Liver (tissue), 9 donors: ENCODE data around the gene CCDC60. TPM values are rescaled to one million over a fixed set of nuclear protein-coding genes. Genes with fewer than 3 reads are reported as not detected.

Experiments used
- DNase-seq: peaks from one replicate; pipeline ENCODE4 v3.0.0-alpha.2; 2017; ENCODE audit warnings: low spot score
- H3K27ac ChIP-seq, 2 donors: one replicate each; pipeline ENCODE4 v1.7.0; 2013; ENCODE audit warnings: inconsistent platforms in 2 of 2, low read length in 2 of 2, control low read depth in 1 of 2, low read depth in 1 of 2, mild to moderate bottlenecking in 1 of 2
- H3K27me3 ChIP-seq, 4 donors: one replicate each; pipeline versions ENCODE4 v1.6.1 to v1.7.0; 2013; ENCODE audit warnings: low read length in 3 of 4, inconsistent platforms in 1 of 4, mild to moderate bottlenecking in 1 of 4, moderate library complexity in 1 of 4; ENCODE audit not compliant: control insufficient read depth in 4 of 4, insufficient read depth in 4 of 4
- H3K36me3 ChIP-seq, 4 donors: one replicate each; pipeline versions ENCODE4 v1.6.1 to v1.7.0; 2013; ENCODE audit warnings: low read length in 3 of 4, mild to moderate bottlenecking in 3 of 4, low read depth in 1 of 4, moderate library complexity in 1 of 4; ENCODE audit not compliant: control insufficient read depth in 4 of 4, insufficient read depth in 3 of 4
- H3K4me1 ChIP-seq, 4 donors: one replicate each; pipeline versions ENCODE4 v1.6.1 to v1.7.0; 2013; ENCODE audit warnings: low read length in 3 of 4, mild to moderate bottlenecking in 3 of 4, moderate library complexity in 1 of 4; ENCODE audit not compliant: control insufficient read depth in 4 of 4, insufficient read depth in 4 of 4
- H3K4me3 ChIP-seq, 3 donors: one replicate each; pipeline versions ENCODE4 v1.6.1 to v1.7.0; 2013; ENCODE audit warnings: low read length in 3 of 3, control low read depth in 1 of 3, low read depth in 1 of 3, mild to moderate bottlenecking in 1 of 3
- H3K9ac ChIP-seq, 2 donors: one replicate each; pipeline ENCODE4 v1.7.0; 2013; ENCODE audit warnings: low read length in 2 of 2, mild to moderate bottlenecking in 2 of 2, moderate library complexity in 2 of 2, control low read depth in 1 of 2, low read depth in 1 of 2
- H3K9me3 ChIP-seq, 4 donors: one replicate each; pipeline versions ENCODE4 v1.6.1 to v1.7.0; 2013; ENCODE audit warnings: low read length in 3 of 4; ENCODE audit not compliant: control insufficient read depth in 4 of 4
- ATF3 ChIP-seq: IDR thresholded peaks from 2 replicates; pipeline ENCODE4 v1.6.1; 2016; ENCODE audit warnings: antibody characterized with exemption
- FOXA2 ChIP-seq: IDR thresholded peaks from 2 replicates; pipeline ENCODE4 v1.6.1; 2016; ENCODE audit warnings: antibody characterized with exemption
- HNF4A ChIP-seq, 2 donors: conservative IDR thresholded peaks; 2 replicates each; pipeline ENCODE4 v1.6.1; 2016; ENCODE audit warnings: antibody characterized with exemption in 2 of 2, mild to moderate bottlenecking in 2 of 2
- JUND ChIP-seq, 2 donors: IDR thresholded peaks; 2 replicates each; pipeline ENCODE4 v1.6.1; 2016; ENCODE audit warnings: antibody characterized with exemption in 2 of 2
- MAX ChIP-seq: IDR thresholded peaks from 2 replicates; pipeline ENCODE4 v1.6.1; 2016; ENCODE audit warnings: antibody characterized with exemption
- NR2F2 ChIP-seq: IDR thresholded peaks from 2 replicates; pipeline ENCODE4 v1.6.1; 2016; ENCODE audit warnings: antibody characterized with exemption
- RAD21 ChIP-seq, 2 donors: IDR thresholded peaks; 2 replicates each; pipeline ENCODE4 v1.6.1; 2016; ENCODE audit warnings: antibody characterized with exemption in 2 of 2, mild to moderate bottlenecking in 2 of 2
- RXRA ChIP-seq, 2 donors: IDR thresholded peaks; 2 replicates each; pipeline ENCODE4 v1.6.1; 2017 to 2018; ENCODE audit warnings: antibody characterized with exemption in 2 of 2, mild to moderate bottlenecking in 1 of 2
- TAF1 ChIP-seq: conservative IDR thresholded peaks from 2 replicates; pipeline ENCODE4 v1.6.1; 2016; ENCODE audit warnings: antibody characterized with exemption, mild to moderate bottlenecking
- ZBTB33 ChIP-seq: IDR thresholded peaks from 2 replicates; pipeline ENCODE4 v1.6.1; 2016; ENCODE audit warnings: antibody characterized with exemption
- WGBS: extraction: QIAGEN DNeasy Blood & Tissue Kit; methylation state at CpG from one replicate; pipeline ENCODE4 v1.1.7; 2013; 5-methylcytosine and 5-hydroxymethylcytosine counted together
- polyA plus RNA-seq, 2 donors: library from polyadenylated mRNA; stranded (reverse) in 1 of 2; unstranded in 1 of 2; fragments of 200-250 nt in 1 of 2; fragments of >200 nt in 1 of 2; fragmentation: Nextera tagmentation in 1 of 2; extraction: Ambion mirVana in 1 of 2; gene quantifications; one replicate each; pipeline versions ENCODE4 v1.2.1 to v1.2.3, GENCODE V29; 2013 to 2015
- total RNA-seq, 2 donors: library from RNA; depleted of rRNA; stranded (reverse); fragments of >200 nt; gene quantifications; one replicate each; pipeline ENCODE4 v1.2.3, GENCODE V29; 2014
- TF ChIP-seq, protein P1 (sequence below): fragments of 150-350 bp; IDR thresholded peaks from 2 replicates; pipeline ENCODE4 v1.5.1; 2017; ENCODE audit warnings: improper control_type of control experiment, low read depth, low read length; ENCODE audit not compliant: missing input control
- TF ChIP-seq, protein P2 (sequence below): IDR thresholded peaks from 2 replicates; pipeline ENCODE4 v1.6.1; 2016; ENCODE audit warnings: antibody characterized with exemption, mild to moderate bottlenecking
- donor health status: healthy.
- donor health status: healthy.
- donor health status: healthy.
- donor health status: healthy.
- donor health status: healthy.

The CCDC60 gene, protein sequence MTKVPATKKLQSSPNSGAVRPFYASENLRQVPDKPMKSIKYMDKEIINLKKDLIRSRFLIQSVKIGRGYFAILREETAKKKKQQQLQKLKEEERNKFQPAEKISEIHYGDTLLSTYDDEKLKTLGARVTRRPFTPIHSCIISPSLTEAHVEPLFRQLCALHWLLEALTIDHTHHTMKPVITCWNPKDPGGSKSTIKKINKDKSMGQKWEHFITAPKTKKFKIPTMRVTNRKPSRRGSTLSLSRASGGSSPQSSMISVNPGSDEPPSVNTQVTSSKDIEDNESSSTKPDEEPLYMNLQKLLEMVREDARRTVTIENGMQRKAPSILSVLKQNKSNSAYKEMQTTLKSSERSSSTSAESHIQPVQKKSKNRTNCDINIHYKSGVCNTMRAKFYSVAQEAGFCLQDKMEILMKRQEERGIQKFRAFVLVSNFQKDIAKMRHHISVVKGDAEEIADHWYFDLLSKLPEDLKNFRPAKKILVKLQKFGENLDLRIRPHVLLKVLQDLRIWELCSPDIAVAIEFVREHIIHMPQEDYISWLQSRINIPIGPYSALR
- not detected for total RNA-seq
- polyA plus RNA-seq: not detected

DNA sequence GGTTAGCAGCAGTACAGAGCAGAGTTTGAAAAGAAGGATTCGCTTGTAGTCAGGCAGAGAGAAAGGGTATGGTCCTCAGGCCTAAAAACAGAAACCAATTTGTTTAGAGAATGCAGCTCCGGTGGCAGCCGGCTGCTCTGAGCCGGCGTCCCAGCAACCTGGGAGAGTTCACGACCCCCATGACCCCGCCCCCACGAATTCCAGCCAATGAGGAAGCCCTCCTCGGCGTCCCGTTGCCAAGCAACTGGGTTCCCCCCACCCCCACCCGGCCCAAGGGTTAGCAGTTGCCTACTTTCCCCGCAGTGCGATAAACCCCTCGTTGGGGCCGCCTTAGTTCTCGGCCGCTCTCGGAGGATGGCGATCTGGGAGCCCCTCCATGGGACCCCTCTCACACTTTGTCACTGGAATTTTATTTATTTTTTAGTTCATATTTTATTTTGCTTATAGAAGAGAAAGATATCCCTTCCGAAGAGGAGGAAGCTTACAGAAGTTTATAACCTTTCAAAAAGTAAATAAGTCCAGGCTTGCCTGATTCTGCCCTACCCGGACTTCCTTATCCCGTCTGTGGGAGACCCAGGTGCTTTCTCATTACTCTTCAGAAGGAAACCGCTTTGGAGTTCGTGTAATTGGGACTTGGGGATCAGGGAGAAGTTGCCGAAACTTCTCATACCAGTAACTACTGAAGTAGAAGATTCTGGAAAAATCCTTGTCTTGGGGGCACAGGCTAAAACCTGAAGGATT is at the start of gene CCDC60:
Gene CCDC60 (plus strand): TSS at position 300 of the 741 bp plus-strand sequence. CDS start 448 bp downstream, outside the sequence.
- 17% methylated on average over 26 of the region's 26 CpGs for WGBS
- no peak within 1 kb of the TSS for H3K4me3 ChIP-seq

More for the DNA sequence above, at the start of gene CCDC60:
- H3K9ac ChIP-seq: no peak within 1 kb of the TSS
- H3K27me3 ChIP-seq: peaks cover 0 to 14% (median 3%) of the 10 kb centered on the region in 4 donors
- H3K9me3 ChIP-seq: no peaks in the 10 kb centered on the region
- peak; percentile 35 for DNase-seq
- no peaks in the 10 kb centered on the region for H3K4me1 ChIP-seq
- H3K36me3 ChIP-seq: no peaks in the 10 kb centered on the region
- TF ChIP-seq ZBTB33 (no peak), RXRA (IDR thresholded peaks at IDR 0.05) (no peak), ATF3 (no peak), HNF4A (conservative IDR thresholded peaks at IDR 0.05) (no peak), NR2F2 (no peak), RAD21 (IDR thresholded peaks at IDR 0.05) (no peak), JUND (IDR thresholded peaks at IDR 0.05) (no peak), TAF1 (no peak), FOXA2 (no peak), MAX (no peak)
- TF ChIP-seq, protein P1, sequence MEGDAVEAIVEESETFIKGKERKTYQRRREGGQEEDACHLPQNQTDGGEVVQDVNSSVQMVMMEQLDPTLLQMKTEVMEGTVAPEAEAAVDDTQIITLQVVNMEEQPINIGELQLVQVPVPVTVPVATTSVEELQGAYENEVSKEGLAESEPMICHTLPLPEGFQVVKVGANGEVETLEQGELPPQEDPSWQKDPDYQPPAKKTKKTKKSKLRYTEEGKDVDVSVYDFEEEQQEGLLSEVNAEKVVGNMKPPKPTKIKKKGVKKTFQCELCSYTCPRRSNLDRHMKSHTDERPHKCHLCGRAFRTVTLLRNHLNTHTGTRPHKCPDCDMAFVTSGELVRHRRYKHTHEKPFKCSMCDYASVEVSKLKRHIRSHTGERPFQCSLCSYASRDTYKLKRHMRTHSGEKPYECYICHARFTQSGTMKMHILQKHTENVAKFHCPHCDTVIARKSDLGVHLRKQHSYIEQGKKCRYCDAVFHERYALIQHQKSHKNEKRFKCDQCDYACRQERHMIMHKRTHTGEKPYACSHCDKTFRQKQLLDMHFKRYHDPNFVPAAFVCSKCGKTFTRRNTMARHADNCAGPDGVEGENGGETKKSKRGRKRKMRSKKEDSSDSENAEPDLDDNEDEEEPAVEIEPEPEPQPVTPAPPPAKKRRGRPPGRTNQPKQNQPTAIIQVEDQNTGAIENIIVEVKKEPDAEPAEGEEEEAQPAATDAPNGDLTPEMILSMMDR: no peak
- TF ChIP-seq, protein P2, sequence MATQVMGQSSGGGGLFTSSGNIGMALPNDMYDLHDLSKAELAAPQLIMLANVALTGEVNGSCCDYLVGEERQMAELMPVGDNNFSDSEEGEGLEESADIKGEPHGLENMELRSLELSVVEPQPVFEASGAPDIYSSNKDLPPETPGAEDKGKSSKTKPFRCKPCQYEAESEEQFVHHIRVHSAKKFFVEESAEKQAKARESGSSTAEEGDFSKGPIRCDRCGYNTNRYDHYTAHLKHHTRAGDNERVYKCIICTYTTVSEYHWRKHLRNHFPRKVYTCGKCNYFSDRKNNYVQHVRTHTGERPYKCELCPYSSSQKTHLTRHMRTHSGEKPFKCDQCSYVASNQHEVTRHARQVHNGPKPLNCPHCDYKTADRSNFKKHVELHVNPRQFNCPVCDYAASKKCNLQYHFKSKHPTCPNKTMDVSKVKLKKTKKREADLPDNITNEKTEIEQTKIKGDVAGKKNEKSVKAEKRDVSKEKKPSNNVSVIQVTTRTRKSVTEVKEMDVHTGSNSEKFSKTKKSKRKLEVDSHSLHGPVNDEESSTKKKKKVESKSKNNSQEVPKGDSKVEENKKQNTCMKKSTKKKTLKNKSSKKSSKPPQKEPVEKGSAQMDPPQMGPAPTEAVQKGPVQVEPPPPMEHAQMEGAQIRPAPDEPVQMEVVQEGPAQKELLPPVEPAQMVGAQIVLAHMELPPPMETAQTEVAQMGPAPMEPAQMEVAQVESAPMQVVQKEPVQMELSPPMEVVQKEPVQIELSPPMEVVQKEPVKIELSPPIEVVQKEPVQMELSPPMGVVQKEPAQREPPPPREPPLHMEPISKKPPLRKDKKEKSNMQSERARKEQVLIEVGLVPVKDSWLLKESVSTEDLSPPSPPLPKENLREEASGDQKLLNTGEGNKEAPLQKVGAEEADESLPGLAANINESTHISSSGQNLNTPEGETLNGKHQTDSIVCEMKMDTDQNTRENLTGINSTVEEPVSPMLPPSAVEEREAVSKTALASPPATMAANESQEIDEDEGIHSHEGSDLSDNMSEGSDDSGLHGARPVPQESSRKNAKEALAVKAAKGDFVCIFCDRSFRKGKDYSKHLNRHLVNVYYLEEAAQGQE: no peak
- no peak within 1 kb of the TSS for H3K27ac ChIP-seq
